CD4-positive, alpha-beta T cell treated with Interferon alpha-2 for 1 hour (primary cell): ENCODE measurements around the gene HADHA.
A peak's percentile ranks its signal among the peaks of the same experiment; 100 is the strongest.

ENCODE experiments used
- DNase-seq, 2 donors: peaks; one replicate each; pipeline ENCODE4 v3.0.0-alpha.2; 2020 to 2022

HADHA gene

DNA sequence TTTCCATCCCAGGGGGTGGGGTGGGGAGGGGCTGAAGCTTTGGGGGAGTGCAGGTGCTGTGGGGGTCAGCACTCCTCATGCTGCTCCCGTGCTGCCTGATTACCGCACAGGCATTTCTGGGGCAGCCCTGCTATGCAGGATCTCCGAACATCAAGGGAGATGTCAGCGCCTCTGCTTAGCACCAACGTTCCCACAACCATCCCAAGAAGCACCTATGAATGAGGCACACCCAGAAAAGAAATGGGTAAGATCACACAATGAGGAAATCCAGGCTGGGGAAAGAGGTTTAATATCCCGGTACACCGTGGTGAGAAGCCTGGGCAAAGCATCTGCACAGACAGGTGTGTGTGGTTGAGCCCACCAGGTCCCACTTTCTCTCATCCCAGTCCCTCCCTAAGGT lies 54.1 kb downstream of the HADHA start:
- no peak for DNase-seq

DNA sequence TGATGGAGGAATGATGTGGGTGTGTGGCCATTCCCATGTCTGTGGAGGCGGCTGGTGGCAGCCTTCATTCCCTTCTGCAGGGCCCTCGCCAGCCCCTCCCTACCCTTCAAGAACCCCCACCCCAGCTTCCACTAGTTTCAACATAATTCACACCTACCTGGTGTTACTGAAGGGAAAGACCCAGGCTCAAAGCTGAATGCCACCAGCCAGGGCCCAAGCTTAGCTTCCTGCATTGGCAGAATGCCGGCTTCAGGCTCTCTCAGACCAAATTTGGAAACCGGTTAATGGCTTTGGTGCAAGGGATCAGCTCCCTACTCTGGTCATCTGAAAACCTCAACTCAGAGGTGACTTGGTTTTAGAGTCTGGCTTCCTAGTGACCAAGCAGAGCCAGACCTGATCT lies 54.7 kb downstream of the HADHA start:
- no peak for DNase-seq

DNA sequence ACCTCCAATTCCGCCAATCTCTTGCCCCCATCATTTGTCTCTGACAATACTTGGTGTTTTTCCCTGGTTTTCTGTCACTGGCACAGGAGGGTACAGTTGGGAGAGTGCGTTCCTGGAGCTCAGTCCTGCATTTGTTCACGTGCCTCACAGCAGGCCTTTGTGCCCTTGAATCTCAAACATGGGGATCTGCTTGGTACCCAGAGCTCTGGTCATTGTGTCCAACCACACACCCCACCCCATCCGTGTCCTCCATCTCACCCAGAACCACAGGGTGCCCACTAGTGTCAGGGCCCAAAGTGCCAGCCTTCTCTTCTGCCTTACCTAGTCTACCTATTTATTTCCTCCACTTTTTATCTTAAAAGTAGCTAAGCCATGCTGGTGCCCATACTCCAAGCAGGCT lies 55.3 kb downstream of the HADHA start:
- DNase-seq = no peak

DNA sequence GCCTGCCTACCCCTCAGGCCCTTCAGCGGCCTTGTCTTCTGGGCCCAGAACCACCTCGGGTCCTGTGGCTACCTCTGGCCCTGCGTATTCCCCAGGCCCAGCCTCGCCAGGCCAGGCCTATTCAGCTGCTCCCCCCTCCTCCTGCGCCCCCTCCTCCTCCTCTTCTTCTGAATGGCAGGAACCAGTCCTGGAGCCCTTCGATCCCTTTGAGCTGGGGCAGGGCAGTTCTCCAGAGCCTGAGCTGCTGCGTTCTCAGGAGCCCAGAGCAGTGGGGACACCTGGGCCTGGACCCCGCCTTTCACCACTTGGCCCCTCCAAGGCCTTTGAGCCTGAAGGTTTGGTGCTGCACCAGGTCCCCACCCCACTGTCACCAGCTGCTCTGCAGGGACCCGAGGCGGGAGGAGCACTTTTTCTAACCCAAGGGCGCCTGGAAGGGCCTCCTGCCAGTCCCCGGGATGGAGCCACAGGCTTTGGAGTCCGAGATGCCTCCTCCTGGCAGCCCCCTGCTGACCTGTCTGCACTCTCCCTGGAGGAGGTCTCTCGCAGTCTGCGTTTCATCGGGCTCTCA lies 56.8 kb downstream of the HADHA start:
- DNase-seq = no peak

DNA sequence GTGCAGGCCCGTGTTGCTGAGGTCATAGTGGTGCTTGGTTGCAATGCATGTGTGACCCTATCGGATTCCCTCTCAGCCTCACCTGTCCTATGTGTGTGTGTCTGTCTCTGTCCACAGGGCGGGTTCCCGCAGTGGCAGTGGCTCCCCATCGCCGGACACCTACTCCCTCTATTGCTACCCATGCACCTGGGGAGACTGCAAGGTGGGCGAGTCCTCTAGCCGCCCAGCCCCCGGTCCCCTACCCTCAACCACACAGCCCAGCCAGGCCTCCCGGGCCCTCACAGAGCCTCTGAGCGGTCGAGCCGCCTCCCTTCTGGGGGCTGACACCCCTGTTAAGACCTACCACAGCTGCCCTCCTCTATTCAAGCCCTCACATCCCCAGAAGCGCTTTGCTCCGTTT lies 57.3 kb downstream of the HADHA start:
- no peak for DNase-seq

DNA sequence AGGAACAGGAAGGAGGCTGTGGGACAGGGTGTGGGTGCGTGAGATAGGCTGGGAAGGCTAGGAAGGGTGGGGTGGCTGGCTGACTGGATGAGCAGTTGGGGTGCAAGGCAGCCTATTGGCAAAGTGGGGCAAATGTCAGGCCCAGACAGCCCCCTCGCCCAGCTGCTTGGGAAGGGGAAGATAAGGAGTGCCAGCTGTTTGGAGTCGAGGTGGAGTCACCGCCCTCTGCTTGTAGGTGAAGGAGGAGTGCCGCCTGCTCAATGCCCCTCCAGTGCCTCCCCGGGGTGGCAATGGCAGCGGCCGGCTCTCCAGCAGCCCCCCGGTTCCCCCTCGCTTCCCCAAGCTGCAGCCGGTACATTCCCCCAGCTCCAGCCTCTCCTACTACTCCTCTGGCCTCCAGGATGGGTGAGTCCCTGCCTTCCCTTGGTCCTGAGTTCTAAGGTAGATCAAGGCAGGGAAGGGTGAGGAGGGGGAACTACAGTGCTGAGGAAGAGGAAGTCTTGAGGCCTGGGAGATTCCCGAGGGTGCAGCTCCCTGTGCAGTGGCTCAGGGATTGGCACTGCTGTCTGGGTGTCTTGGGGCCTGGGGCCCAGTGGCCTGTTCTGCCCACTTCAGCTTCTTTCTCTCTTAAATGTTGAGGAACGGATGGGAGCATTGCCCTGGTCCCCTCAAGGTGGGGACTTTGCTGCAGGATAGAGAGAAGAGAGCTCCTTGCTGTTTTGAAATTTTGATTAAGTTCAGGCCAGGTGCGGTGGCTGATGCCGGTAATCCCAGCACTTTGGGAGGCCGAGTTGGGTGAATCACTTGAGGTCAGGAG lies 58.3 kb downstream of the HADHA start:
- no peak for DNase-seq

DNA sequence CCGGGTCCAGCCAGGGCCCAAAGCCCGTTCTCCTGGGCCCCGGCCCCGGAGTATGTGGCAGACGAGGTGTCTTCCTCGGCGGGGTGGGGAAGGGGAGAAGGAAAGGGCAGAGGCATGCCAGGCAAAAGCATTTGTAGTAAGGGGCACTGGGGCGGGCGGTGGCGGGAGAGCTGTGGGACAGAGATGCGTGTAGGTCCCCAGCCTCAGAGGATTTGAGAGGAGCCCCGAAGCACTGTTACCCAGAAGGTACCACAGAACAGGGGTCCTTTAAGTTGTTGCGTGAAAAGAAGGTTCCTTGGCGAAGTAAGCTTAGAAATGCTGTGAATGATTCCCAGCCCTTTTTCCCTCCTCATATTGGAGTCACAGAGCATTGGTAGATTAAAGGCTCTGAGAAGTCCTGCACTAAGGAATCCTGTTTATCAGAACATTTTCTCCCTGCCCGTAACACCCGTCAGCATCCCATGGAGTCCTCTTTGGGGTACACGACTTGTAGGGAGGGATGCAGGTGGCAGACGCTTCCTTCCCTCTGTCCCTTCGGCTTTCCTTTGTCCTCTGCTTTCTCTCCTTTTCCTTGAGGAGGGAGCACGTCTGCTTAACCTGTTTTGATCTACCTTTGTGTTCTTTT lies 59.0 kb downstream of the HADHA start:
- no peak for DNase-seq

DNA sequence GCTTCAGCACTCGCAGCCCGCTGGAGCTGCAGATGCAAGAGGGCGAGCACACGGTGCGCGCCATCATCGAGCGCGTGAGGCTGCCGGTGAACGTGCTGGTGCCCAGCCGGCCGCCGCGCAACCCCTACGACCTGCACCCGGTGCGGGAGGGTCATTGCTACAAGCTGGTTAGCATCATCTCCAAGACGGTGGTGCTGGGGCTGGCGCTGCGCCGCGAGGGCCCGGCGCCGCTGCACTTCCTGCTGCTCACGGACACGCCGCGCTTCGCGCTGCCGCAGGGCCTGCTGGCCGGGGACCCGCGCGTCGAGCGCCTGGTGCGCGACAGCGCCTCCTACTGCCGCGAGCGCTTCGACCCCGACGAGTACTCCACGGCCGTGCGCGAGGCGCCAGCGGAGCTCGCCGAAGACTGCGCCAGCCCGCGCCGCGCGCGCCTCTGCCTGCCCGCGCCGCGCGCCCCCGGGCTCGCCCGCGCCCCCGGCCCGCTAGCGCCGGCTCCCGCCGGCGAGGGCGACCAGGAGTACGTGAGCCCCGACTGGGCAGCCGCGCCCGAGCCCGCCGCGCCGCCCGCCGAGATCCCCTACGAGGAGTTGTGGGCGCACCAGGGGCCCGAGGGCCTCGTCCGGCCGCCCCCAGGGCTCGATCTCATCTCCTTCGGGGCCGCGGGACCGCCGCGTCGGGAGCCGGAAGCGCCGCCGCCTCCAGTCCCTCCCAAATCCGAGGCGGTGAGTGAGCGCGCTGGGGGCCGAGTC lies 59.7 kb downstream of the HADHA start:
- peak; percentile 87 to 91 for DNase-seq

DNA sequence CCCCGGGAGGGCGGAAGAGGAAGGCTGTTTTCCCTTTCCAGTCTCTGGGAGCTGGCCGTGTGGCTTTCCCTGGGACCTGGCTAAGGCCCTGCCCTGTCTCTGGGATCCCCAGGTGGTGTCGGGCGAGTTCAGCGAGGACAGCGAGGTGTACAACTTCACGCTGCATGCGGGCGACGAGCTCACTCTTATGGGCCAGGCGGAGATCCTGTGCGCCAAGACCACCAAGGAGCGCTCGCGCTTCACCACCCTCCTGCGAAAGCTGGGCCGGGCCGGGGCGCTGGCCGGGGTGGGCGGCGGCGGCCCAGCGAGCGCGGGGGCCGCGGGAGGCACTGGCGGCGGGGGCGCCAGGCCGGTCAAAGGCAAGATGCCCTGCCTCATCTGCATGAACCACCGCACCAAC lies 60.3 kb downstream of the HADHA start:
- DNase-seq = no peak

DNA sequence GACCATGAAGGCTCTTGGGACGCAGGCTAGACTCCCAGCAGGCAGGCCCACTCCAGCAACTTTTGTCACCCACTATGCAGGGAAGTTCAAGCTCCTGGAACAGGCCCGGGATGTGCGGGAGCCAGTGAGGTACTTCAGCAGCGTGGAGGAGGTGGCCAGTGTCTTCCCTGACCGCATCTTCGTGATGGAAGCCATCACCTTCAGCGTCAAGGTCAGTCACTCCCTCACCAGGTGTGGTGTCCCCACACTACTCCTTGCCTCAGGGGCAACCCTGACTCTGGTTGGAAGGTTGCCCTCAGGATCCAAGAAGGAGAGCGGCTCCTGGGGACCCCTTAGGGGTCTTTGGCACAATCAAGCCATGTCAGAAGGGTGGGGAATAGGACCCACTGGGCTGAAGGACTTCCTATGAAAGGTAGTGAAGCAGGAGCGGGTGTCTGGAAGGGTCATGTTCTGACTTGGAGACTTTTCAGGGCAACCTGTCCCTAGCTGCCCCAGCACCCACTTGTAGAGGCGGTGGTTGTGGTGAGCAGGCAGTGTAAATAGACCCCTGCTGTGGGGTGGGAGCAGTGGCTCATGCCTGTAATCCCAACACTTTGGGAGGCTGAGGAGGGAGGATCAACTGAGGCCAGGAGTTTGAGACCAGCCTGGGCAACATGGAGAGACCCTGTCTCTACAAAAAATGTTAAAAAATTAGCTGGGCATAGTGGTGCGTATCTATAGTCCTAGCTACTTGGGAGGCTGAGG lies 61.4 kb downstream of the HADHA start:
- DNase-seq = no peak

DNA sequence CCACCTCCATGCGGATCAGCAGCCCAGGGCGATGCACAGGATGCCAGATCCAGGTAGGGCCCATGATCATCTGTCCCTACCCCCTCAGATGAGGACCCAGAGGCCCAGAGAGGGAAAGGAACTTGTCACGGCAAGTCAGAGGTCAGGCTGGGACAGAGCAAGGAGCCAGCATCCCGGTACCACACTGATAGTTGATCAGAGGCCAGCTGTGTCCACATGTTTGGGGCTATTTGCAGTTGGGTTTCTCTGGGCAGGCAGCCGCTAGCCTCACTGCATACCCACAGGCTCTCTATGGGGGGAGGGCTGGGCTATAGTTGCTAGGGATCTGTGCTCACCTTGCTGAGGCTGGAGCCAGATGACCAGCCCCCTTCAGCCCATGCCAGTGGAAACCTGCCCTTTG lies 62.0 kb downstream of the HADHA start:
- no peak for DNase-seq

DNA sequence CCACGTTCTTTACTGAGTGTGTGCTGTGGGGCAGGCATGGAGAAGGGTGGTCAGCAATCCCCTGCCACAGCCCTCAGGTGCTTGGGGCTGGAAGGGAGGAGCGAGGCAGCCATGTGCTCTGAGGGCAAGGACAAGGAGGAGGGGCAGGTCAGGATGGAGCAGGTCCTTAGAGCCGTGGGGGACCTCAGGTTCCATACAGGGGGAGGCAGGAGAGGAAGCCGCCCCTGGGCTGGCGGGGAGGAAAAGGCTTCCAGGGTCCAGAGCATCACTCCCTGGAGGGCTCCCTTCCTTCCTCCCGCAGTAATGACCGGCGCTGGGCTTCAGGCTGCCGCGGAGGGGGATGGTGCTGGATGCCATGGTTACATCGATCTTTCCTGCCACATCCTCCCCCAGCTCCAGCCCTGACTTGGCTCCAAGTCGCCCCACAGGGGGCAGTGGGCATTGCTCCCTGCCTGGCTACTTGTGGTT lies 65.0 kb downstream of the HADHA start:
- no peak for DNase-seq

DNA sequence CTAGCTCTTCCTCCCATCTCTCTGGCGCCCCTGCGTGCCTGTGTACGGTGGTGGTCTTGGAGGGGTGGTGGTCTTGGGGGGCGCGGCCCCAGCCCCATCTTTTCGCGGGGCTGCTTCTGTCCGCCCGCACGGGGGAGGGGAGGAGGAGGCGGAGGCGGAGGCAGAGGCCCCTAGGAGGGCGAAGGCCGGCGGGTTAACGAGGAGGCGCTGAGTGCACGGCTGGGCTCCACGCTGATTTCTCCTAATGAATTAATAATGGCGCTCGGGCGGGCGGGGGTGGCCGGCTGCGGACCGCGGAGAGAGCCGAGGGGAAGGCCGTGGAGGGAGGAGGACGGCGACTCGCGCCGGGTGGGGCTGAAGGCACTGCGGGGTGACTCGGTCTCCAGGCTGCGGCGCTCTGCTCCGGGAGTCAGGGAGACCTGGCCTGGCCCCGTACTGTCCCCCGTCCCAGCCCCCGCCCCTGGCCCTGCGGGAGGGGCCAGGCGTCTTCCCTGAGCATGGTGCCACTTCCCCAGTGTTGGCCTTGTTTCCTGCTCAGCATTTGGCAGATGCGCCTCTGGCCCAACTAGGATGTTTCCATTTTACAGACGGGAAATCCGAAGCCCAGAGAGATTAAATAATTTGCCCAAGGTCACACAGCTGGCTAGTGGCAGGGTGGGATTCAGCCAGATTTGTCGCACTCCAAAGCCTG lies 65.5 kb downstream of the HADHA start:
- DNase-seq = no peak

DNA sequence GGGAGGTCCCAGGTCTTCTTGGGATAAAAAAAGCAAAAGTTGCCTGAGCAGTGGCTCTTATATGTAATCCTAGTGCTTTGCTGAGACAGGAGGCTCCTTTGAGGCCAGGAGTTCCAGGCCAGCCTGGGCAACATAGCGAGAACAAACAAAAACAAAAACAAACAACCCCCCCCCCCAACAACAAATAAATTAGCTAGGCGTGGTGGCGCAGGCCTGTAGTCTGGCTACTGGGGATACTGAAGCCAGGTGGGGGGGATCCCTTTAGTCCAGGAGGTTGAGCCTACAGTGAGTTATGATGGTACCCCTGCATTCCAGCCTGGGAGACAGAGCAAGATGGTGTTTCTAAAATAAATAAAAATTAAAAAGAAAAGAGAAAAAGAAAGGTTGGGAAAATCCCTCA lies 66.2 kb downstream of the HADHA start:
- no peak for DNase-seq

DNA sequence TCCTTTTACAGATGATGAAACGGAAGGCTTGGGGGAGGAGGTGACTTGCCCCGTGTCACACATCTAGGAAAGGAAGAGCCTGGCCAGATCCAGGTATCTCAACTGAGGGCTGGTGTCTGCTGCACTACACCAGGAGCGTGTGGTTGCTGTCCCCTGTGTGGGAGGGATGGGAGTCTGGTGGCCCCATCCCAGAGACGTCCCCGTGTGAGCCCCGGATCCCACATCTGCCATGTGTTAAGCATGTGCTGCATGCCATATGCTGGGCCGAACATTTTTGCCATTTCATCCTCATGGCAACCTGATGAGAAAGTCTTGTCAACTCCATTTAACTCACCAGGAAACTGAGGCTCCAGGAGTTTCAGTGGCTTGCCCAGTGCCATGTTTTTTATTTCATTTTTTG lies 67.3 kb downstream of the HADHA start:
- DNase-seq = no peak

DNA sequence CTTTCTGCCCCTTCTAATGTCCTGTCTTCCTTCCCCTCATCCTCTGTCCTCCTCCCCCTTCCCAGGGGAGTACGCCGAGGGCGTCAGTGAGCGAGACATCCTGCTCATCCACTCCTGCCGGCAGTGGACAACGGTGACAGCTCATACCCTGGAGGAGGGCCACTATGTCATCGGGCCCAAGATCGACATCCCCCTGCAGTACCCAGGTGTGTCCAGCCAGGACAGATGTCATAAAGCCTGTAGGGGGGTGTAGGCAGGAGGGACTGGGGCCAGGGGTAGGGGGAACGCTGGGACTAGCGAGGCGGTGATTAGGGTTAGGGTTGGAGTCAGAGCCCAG lies 68.2 kb downstream of the HADHA start:
- no peak for DNase-seq

DNA sequence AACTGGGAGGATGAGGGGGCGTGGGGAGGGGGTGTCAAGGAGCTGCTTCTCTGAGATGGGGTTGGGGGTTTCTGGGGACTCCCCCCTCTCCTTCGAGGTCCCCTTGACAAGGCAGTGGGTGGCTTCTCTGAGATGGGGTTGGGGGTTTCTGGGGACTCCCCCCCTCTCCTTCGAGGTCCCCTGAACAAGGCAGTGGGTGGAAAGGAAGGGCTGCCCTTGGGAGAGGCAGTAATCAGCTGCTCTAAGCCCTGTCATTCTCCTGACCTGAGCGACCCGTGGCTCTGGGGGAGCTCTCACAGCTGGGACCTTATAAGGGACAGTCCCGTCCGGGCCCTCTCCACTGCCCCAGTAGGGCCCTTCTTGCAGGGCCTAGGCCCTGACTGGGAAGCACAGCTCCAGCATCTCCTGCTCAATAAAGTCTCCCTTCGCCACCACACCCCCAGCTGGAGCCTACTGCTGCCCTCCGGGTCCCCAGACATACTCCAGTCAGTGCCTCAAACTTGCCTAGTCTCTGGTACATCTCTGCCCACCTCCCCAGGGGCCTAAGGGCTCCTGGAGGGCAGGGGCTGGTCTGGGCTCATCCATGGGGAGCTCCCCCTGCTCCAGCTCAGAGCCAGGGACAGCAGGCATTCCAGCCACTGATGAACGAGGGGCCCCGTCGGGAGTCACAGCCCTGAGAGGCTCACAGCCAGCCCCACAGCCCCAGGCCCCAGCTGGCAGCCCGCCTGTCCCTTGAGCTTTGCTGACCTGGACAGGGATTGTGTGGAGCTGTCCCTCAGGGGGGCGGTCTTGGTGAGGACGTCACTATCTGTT lies 68.8 kb downstream of the HADHA start:
- DNase-seq = no peak

DNA sequence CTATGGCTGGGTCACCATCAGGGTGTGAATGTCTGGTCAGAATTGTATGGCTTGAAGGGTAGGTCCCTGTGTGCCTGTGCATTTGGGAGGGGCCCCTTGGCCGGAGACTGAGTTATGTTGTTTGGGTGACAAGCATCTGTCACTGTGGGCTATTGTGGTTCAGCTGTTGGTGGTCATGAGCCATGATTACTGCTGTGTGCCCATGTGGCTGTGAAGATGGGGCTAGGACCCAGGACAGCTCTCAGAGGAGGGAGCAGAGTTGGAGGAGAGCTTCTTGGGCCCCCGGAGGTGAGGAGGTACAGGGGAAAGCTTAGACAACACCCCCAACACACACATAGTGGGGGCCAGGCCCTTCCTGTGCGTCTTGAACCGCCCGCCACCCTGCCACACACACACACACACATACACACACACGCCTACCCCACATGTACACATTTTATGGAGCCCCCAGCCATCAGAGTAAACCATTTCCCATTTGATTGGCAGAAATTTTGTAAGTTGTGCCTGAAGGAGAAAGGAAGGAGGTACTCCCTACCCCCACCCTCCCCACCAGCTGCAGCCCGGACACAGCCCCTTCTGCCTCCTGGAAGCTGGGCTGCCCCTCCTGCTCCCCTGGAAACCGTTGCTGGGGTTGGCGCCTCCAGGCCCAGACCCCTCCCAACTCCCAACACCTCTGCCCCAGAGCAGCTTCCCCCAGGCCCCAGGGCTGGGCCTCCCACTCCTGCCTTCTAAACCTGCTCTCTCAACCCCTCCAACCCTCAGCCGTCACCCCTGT lies 69.6 kb downstream of the HADHA start:
- no peak for DNase-seq

DNA sequence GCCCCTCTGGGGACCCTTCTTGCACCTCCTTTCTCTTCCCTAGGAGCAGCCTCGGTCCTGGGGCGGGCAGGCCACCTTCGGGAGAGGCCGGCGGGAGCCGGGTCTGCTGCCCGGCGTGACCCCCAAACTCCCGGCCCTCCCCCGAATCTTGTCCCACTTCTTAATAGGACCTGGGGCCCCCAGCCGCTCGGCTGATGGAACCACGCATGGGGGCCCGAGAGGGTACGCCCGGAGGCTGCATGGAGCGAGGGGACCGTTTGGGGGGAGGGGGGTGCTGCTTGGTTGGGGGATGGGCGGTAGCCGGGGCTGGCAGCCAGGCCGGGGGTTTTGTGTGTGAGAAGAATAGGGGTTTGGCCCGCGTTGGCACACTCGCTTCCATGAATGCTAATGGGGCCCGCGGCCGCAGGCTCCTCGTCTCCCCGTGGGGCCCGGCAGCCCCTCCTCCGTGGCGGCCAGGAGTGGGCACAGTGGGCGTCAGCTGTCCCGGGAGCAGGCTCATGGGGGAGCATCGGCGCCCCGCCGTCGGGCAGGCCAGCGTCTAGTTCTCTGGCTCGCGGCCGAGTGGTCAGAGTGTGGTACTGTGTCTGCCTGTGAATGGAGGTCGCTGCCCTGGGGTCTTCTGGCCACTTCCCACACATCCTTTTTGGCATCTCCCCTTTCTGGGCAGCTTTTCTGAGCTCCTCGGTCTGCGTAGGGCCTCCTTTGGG lies 70.5 kb downstream of the HADHA start:
- DNase-seq = no peak
